H1 (cell line): ENCODE data around the gene TWIST2.

ENCODE experiments used
- EP300 ChIP-seq, 2 experiments: IDR thresholded peaks; 1 replicate in 1 of 2; 2 replicates in 1 of 2; pipeline ENCODE4 v1.6.1; 2011 to 2012; ENCODE audit warnings: low read depth in 2 of 2, low read length in 2 of 2, mild to moderate bottlenecking in 2 of 2, borderline replicate concordance in 1 of 2, inconsistent platforms in 1 of 2, moderate library complexity in 1 of 2
- NANOG ChIP-seq: IDR thresholded peaks from 2 replicates; pipeline ENCODE4 v1.6.1; 2011; ENCODE audit warnings: low read length, low read depth, mild to moderate bottlenecking, inconsistent platforms; ENCODE audit not compliant: insufficient read depth, poor library complexity, severe bottlenecking
- RAD21 ChIP-seq, 2 experiments: IDR thresholded peaks in 1 of 2; conservative IDR thresholded peaks in 1 of 2; 2 replicates each; pipeline ENCODE4 v1.6.1; 2011; ENCODE audit warnings: low read depth in 2 of 2, low read length in 2 of 2, improper control_type of control experiment in 1 of 2, inconsistent platforms in 1 of 2, mild to moderate bottlenecking in 1 of 2, moderate library complexity in 1 of 2
- SIN3A ChIP-seq, 2 experiments: IDR thresholded peaks in 1 of 2; conservative IDR thresholded peaks in 1 of 2; 2 replicates each; pipeline ENCODE4 v1.6.1; 2011 to 2012; ENCODE audit warnings: low read length in 2 of 2, improper control_type of control experiment in 1 of 2, low read depth in 1 of 2, mild to moderate bottlenecking in 1 of 2
- TEAD4 ChIP-seq: IDR thresholded peaks from 2 replicates; pipeline ENCODE4 v1.6.1; 2012; ENCODE audit warnings: low read depth, low read length, inconsistent platforms, mixed read lengths
- USF2 ChIP-seq: IDR thresholded peaks from 2 replicates; pipeline ENCODE4 v1.6.1; 2011; ENCODE audit warnings: low read length, improper control_type of control experiment
- TF ChIP-seq, protein P1 (sequence below), 3 experiments: IDR thresholded peaks; 1 replicate in 2 of 3; 2 replicates in 1 of 3; pipeline versions ENCODE4 v1.5.1 to v1.6.1; 2011; ENCODE audit warnings: low read length in 3 of 3, mild to moderate bottlenecking in 3 of 3, inconsistent platforms in 2 of 3, low read depth in 1 of 3, moderate library complexity in 1 of 3; ENCODE audit not compliant: insufficient read depth in 1 of 3; ENCODE audit errors: control extremely low read depth in 1 of 3

GRCh38 chr2:238816291-238816690 is 31.6 kb upstream of the TWIST2 start:
- TF ChIP-seq EP300 (IDR thresholded peaks at IDR 0.05; ENCODE audit: borderline replicate concordance in 1 of 2, low read depth in 2 of 2, low read length in 2 of 2) (no peak), NANOG (no peak), USF2 (no peak), RAD21 (IDR thresholded peaks at IDR 0.05 in 1 of 2, conservative IDR thresholded peaks at IDR 0.05 in 1 of 2; ENCODE audit: low read depth in 2 of 2, low read length in 2 of 2) (no peak), TEAD4 (no peak), SIN3A (conservative IDR thresholded peaks at IDR 0.05 in 1 of 2, IDR thresholded peaks at IDR 0.05 in 1 of 2; ENCODE audit: low read depth in 1 of 2, low read length in 2 of 2) (no peak)
- TF ChIP-seq, protein P1, sequence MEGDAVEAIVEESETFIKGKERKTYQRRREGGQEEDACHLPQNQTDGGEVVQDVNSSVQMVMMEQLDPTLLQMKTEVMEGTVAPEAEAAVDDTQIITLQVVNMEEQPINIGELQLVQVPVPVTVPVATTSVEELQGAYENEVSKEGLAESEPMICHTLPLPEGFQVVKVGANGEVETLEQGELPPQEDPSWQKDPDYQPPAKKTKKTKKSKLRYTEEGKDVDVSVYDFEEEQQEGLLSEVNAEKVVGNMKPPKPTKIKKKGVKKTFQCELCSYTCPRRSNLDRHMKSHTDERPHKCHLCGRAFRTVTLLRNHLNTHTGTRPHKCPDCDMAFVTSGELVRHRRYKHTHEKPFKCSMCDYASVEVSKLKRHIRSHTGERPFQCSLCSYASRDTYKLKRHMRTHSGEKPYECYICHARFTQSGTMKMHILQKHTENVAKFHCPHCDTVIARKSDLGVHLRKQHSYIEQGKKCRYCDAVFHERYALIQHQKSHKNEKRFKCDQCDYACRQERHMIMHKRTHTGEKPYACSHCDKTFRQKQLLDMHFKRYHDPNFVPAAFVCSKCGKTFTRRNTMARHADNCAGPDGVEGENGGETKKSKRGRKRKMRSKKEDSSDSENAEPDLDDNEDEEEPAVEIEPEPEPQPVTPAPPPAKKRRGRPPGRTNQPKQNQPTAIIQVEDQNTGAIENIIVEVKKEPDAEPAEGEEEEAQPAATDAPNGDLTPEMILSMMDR (IDR thresholded peaks at IDR 0.05; ENCODE audit: control extremely low read depth in 1 of 3, insufficient read depth in 1 of 3, low read depth in 1 of 3, low read length in 3 of 3) = no peak
